Nephron progenitor cell (in vitro differentiated cells): ENCODE data around the gene RHCG.

Experiments used
- DNase-seq: peaks from one replicate; pipeline ENCODE4 v3.0.0; 2021
- H3K27ac Mint-ChIP-seq: 2 replicates; pipeline ENCODE4 v1.8.0; 2021; ENCODE audit warnings: mild to moderate bottlenecking, moderate library complexity, mixed read lengths
- H3K27me3 Mint-ChIP-seq: 2 replicates; pipeline ENCODE4 v1.8.0; 2021; ENCODE audit warnings: mild to moderate bottlenecking, low read depth, mixed read lengths; ENCODE audit not compliant: poor library complexity
- H3K36me3 Mint-ChIP-seq: 2 replicates; pipeline ENCODE4 v1.8.0; 2021; ENCODE audit warnings: low read depth, mixed read lengths
- H3K4me1 Mint-ChIP-seq: 2 replicates; pipeline ENCODE4 v1.8.0; 2021; ENCODE audit warnings: mixed read lengths
- H3K4me3 Mint-ChIP-seq: 2 replicates; pipeline ENCODE4 v1.8.0; 2021; ENCODE audit warnings: mild to moderate bottlenecking, moderate library complexity, mixed read lengths
- H3K9me3 Mint-ChIP-seq: 2 replicates; pipeline ENCODE4 v1.8.0; 2021; ENCODE audit warnings: mild to moderate bottlenecking, moderate library complexity, mixed read lengths
- CTCF ChIP-seq: fragments of 200-600 bp; sonication (generic); IDR thresholded peaks from 2 replicates; pipeline ENCODE4 v1.5.0; 2021; ENCODE audit warnings: antibody characterized with exemption

Gene RHCG

GRCh38 chr15:89450076-89451006 lies 46.0 kb downstream of the RHCG start:
- peaks cover 31% of the 10 kb centered on the region for H3K4me1 Mint-ChIP-seq
- no peak overlapping the region for H3K4me3 Mint-ChIP-seq
- TF ChIP-seq CTCF: no peak
- no peaks in the 10 kb centered on the region for H3K9me3 Mint-ChIP-seq
- peaks cover 73% of the 10 kb centered on the region for H3K27me3 Mint-ChIP-seq
- no peak for DNase-seq
- no peaks in the 10 kb centered on the region for H3K36me3 Mint-ChIP-seq
- no peak overlapping the region for H3K27ac Mint-ChIP-seq

DNA sequence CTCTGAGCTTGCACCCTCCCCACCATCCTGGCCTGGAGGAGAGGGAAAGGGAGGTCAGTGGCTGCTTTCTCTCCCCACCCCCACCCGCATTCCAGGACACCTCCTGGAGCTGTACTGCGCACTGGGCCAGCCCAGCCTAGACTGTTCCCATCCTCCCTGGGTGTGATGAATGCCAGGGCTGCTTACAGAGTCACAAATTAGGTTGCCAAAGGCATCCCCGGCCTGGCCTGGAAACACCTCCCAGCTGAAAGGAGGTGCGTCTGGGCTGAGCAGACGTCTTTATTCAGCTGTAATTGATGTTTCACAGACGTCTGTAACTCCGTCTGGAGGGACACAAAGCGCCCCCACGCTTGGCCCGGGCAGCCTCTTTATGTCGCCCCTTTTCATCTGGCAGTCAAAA lies 47.6 kb downstream of the RHCG start:
- DNase-seq: peak; percentile 21
- Mint-ChIP-seq H3K27me3 (peaks cover 64% of the 10 kb centered on the region), H3K9me3 (no peaks in the 10 kb centered on the region), H3K27ac (no peak overlapping the region), H3K4me3 (no peak overlapping the region), H3K4me1 (peaks cover 46% of the 10 kb centered on the region), H3K36me3 (no peaks in the 10 kb centered on the region)
- no peak for TF ChIP-seq CTCF

DNA sequence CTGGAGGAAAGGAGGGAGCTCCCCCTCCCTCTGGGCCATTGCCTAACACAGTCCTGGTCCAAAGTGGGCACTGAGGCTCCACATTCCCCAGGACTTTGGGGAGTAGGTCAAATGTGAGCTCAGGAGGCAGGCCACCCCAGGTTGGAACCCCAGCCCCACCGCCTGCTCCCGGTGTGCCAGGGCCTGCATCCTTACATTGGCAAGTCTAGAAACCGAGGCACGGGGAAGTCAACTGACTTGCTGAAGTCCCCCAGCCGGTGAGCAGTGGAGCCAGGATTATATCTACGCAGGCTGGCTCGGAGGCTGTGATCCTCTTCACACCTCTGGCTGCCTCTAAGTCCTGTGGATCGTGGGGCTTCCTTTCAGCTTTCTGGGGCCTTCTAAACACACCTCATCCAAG lies 48.7 kb downstream of the RHCG start:
- H3K36me3 Mint-ChIP-seq: no peaks in the 10 kb centered on the region
- no peak for DNase-seq
- no peak for TF ChIP-seq CTCF
- no peak overlapping the region for H3K27ac Mint-ChIP-seq
- no peak overlapping the region for H3K4me3 Mint-ChIP-seq
- no peaks in the 10 kb centered on the region for H3K9me3 Mint-ChIP-seq
- peaks cover 53% of the 10 kb centered on the region for H3K27me3 Mint-ChIP-seq
- H3K4me1 Mint-ChIP-seq: peaks cover 50% of the 10 kb centered on the region

DNA sequence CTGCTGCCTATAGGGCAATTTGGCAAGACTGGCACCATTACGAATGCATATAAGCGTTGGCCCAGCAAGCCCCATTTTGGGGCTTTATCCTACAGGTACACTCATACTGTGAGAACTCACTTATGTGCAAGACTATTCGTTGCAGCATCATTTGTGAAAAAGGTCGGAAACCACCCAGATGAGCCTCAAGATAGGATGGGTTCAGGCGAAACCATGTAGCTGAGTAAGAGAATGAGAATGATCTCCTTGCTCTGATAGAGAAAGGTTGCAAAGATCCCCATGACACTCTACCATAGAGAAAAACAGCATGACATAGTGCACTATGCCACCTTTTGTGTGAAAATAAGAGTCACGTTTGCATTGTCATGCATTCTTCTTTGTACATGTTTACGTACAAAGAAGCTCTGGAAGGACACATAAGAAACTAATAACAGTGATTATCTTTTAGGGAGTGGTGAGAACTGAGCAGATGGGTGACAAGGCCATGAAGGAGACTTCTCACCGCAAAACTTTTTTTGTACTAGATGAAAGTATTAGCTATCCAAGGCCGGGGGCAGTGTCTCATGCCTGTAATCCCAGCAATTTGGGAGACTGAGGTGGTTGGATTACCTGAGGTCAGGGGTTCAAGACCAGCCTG lies 50.0 kb downstream of the RHCG start:
- H3K9me3 Mint-ChIP-seq: no peaks in the 10 kb centered on the region
- H3K36me3 Mint-ChIP-seq: no peaks in the 10 kb centered on the region
- H3K27me3 Mint-ChIP-seq: peaks cover 47% of the 10 kb centered on the region
- no peak for TF ChIP-seq CTCF
- H3K4me3 Mint-ChIP-seq: no peak overlapping the region
- no peak for DNase-seq
- peaks cover 50% of the 10 kb centered on the region for H3K4me1 Mint-ChIP-seq
- no peak overlapping the region for H3K27ac Mint-ChIP-seq

DNA sequence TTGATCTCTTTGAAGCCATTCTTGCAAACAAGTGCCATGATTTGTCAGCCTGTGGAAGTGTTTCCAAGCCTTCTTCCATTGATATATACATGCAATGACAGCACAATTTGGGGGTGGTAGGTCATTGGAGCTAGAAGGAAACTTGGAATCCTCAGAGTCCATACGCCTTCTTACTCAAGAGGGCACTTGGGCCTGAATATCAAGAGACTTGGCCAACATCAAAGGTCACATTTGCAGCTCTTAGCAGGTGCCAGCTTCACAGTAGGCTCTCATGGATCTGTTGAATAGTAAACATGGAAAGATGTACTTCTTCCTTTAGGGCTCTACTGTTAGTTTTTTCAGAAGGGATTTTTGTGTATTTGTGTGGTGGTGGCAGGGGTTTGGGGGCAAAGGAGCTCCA lies 50.9 kb downstream of the RHCG start:
- no peak for DNase-seq

More for the DNA sequence above, 50.9 kb downstream of the RHCG start:
- H3K36me3 Mint-ChIP-seq: no peaks in the 10 kb centered on the region
- TF ChIP-seq CTCF: no peak
- peaks cover 41% of the 10 kb centered on the region for H3K27me3 Mint-ChIP-seq
- no peak overlapping the region for H3K27ac Mint-ChIP-seq
- peaks cover 50% of the 10 kb centered on the region for H3K4me1 Mint-ChIP-seq
- H3K4me3 Mint-ChIP-seq: no peak overlapping the region
- no peaks in the 10 kb centered on the region for H3K9me3 Mint-ChIP-seq
